Measurements from ENCODE around the gene PCSK7. TPM values are rescaled to one million over a fixed set of nuclear protein-coding genes. Genes with fewer than 3 reads are reported as not detected.

The PCSK7 gene
- total RNA-seq, 4 donors from 2014 or later, result 14.5 to 19.9 (median 16.4) TPM

DNA sequence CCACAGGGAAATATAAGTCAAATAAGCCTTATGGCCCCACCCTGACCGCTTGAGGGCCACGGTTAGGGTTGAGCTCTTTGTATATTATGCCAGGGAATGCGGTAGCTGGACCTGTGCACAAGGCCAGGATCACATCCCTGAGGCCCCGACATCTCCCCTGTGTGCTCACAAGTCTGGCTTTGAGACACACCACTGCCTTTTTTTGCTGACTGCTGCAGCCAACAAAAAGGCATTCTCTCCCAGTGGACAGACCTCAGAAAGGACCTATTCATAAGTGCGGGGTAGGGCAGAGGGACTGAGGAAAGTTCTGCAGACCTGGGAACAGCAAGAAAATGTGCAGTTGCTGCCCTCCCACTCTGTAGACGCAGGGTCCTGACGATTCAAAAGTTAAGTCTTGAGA is 56.8 kb downstream of the PCSK7 start:
- no peak for DNase-seq
- peaks cover 43 to 51% of the 10 kb centered on the region in 2 donors for H3K4me1 ChIP-seq
- no peaks in the 10 kb centered on the region for H3K9me3 ChIP-seq
- no peaks in the 10 kb centered on the region for H3K36me3 ChIP-seq
- H3K27ac ChIP-seq, result no peak overlapping the region
- H3K4me3 ChIP-seq, result no peak overlapping the region
- in situ Hi-C loops (cut with MboI; ENCODE audit: low sequenced_read_pairs in 4 of 4) (loop anchor here in 1 of 4 donors (5.0 kb wide), 1 partner anchor 52 kb away; no protein-coding TSS in a partner anchor), intact Hi-C loops (cut with DNase I; ENCODE audit: low total_unique reads) (loop anchor here (10.0 kb wide), 1 partner anchor 150 kb away; the partner anchor contains the start of gene CEP164)
- no peaks in the 10 kb centered on the region for H3K27me3 ChIP-seq
- TF ChIP-seq, protein P1, sequence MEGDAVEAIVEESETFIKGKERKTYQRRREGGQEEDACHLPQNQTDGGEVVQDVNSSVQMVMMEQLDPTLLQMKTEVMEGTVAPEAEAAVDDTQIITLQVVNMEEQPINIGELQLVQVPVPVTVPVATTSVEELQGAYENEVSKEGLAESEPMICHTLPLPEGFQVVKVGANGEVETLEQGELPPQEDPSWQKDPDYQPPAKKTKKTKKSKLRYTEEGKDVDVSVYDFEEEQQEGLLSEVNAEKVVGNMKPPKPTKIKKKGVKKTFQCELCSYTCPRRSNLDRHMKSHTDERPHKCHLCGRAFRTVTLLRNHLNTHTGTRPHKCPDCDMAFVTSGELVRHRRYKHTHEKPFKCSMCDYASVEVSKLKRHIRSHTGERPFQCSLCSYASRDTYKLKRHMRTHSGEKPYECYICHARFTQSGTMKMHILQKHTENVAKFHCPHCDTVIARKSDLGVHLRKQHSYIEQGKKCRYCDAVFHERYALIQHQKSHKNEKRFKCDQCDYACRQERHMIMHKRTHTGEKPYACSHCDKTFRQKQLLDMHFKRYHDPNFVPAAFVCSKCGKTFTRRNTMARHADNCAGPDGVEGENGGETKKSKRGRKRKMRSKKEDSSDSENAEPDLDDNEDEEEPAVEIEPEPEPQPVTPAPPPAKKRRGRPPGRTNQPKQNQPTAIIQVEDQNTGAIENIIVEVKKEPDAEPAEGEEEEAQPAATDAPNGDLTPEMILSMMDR (IDR thresholded peaks at IDR 0.05 in 4 of 5, conservative IDR thresholded peaks at IDR 0.05 in 1 of 5), result no peak
- TF ChIP-seq POLR2A (IDR thresholded peaks at IDR 0.05), result no peak
- ATAC-seq, result no peak

DNA sequence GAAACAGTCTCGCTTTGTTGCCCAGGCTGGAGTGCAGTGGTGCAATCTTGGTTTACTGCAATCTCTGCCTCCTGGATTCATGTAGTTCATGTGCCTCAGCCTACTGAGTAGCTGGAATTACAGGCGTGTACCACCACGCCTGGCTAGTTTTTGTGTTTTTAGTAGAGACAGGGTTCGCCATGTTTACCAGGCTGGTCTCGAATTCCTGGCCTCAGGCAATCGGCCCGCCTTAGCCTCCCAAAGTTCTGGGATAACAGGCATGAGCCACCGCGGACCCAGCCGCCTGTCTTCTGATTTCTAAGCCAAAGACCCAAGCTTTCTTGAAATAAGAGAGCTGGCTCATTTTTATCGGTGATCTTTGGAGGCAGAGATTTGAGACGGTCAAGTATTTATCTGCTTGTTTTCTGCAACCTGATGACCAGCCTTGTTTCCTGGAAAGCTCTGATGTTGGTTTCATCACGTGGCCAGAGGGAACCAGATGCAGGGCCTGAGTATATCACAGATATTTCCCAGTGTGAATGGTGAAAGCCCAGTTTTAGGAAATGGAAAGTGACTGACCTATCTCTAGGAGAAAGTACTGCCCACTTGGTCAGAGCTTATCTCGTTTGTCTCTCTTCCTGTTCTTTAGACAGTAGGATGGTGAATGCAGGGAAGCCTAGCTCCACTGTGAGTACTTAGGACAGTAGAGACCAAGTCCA is 59.0 kb downstream of the PCSK7 start:
- no peaks in the 10 kb centered on the region for H3K9me3 ChIP-seq
- H3K4me3 ChIP-seq, result peak overlapping the region in 1 of 4 donors; percentile 18
- in situ Hi-C loops (cut with MboI; ENCODE audit: low sequenced_read_pairs in 4 of 4), result no loop called here
- intact Hi-C loops (cut with DNase I; ENCODE audit: low total_unique reads), result loop anchor here (10.0 kb wide), 1 partner anchor 152 kb away; the partner anchor contains the start of gene CEP164
- no peak for TF ChIP-seq POLR2A (IDR thresholded peaks at IDR 0.05)
- TF ChIP-seq, protein P1 (IDR thresholded peaks at IDR 0.05 in 4 of 5, conservative IDR thresholded peaks at IDR 0.05 in 1 of 5), result no peak
- H3K4me1 ChIP-seq, result peaks cover 41 to 51% of the 10 kb centered on the region in 2 donors
- ATAC-seq (peak; percentile 44 to 78), DNase-seq (peak in 1 of 2 donors; percentile 54)
- H3K27me3 ChIP-seq, result no peaks in the 10 kb centered on the region
- H3K27ac ChIP-seq, result peak overlapping the region; percentile 75 to 90 (median 76)
- H3K36me3 ChIP-seq, result peaks cover 0 to 13% of the 10 kb centered on the region in 2 donors

DNA sequence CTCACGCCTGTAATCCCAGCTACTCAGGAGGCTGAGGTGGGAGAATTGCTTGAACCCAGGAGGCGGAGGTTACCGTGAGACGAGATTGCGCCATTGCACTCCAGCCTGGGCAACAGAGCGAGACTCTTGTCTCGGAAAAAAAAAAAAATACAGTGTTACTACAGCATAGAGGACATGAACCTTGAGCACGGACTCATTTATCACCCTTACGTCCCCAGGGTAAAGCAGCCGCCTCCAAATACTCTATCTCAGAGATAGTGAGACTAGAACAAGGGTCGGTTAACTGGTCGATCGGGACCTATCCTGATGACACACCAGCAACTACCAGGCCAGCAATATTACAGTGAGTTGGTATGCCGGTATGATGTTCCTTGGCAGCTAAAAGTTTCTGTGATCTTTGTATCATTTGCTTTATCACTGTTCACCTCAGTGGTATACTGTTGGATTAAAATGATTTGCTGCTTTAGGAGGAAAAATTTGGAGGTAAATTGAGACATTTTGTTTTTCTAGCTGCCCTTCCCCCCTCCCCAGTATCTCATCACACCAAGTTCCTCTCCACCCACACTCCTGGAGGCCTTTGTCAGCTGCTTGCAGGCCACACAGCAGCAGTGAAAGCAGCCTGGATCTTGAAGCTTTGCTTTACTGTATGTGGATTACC is 60.3 kb downstream of the PCSK7 start:
- ATAC-seq (peak in 1 of 2 donors; percentile 37), DNase-seq (no peak)
- no peak overlapping the region for H3K4me3 ChIP-seq
- no peaks in the 10 kb centered on the region for H3K9me3 ChIP-seq
- TF ChIP-seq, protein P1 (IDR thresholded peaks at IDR 0.05 in 4 of 5, conservative IDR thresholded peaks at IDR 0.05 in 1 of 5), result no peak
- no peak for TF ChIP-seq POLR2A (IDR thresholded peaks at IDR 0.05)
- H3K36me3 ChIP-seq, result peaks cover 0 to 25% of the 10 kb centered on the region in 2 donors
- H3K4me1 ChIP-seq, result peaks cover 38 to 48% of the 10 kb centered on the region in 2 donors
- in situ Hi-C loops (cut with MboI; ENCODE audit: low sequenced_read_pairs in 4 of 4), result no loop called here
- peak overlapping the region; percentile 57 to 90 (median 76) for H3K27ac ChIP-seq
- H3K27me3 ChIP-seq, result no peaks in the 10 kb centered on the region
- intact Hi-C loops (cut with DNase I; ENCODE audit: low total_unique reads), result loop anchor here (2.0 to 10.0 kb wide), 2 partner anchors 27 to 153 kb away; partner anchors contain the start of genes CEP164 and PAFAH1B2

DNA sequence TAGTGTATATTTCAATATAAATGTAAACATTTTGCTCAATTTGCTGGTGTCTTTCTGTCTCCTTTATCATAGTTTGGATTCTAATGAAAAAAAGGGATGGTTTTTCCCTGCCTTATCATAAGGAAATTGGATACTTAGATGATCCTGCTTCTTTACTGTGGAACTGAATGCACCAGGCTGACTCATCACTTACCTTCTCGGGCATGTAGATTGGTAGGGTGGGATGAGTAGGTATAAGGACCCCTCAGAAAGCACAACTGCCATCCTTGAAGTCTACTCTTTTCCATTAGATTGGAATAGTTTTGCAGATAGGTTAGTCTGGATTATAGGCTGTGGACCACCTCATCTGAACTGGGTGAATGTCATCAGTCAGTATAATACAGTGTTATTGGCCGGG is 60.9 kb downstream of the PCSK7 start:
- Histone ChIP-seq H3K9me3 (no peaks in the 10 kb centered on the region), H3K27me3 (no peaks in the 10 kb centered on the region), H3K27ac (peak overlapping the region; percentile 57 to 90 (median 76)), H3K4me1 (peaks cover 38 to 48% of the 10 kb centered on the region in 2 donors), H3K36me3 (peaks cover 0 to 30% of the 10 kb centered on the region in 2 donors), H3K4me3 (no peak overlapping the region)
- intact Hi-C loops (cut with DNase I; ENCODE audit: low total_unique reads) (loop anchor here (2.0 to 10.0 kb wide), 2 partner anchors 26 to 154 kb away; partner anchors contain the start of genes CEP164 and PAFAH1B2), in situ Hi-C loops (cut with MboI; ENCODE audit: low sequenced_read_pairs in 4 of 4) (no loop called here)
- DNase-seq (no peak), ATAC-seq (no peak)
- TF ChIP-seq, protein P1 (IDR thresholded peaks at IDR 0.05 in 4 of 5, conservative IDR thresholded peaks at IDR 0.05 in 1 of 5), result no peak
- TF ChIP-seq POLR2A (IDR thresholded peaks at IDR 0.05), result no peak
